DND-41 (cell line): ENCODE measurements around the gene RIN2.

ENCODE experiments used
- ATAC-seq: fragments of 200-7000 bp; cut with Tn5 transposase; 3 replicates; pipeline ENCODE4 v1.9.1; 2021; ENCODE audit warnings: low read depth; ENCODE audit not compliant: insufficient read depth
- DNase-seq: peaks from one replicate; pipeline ENCODE4 v3.0.0-alpha.2; 2020
- H2AFZ ChIP-seq: 2 replicates; pipeline ENCODE4 v1.6.0; 2012; ENCODE audit warnings: low read depth, low read length
- H3K27ac ChIP-seq: 2 replicates; pipeline ENCODE4 v1.5.1; 2012; ENCODE audit warnings: low read length, inconsistent platforms
- H3K27me3 ChIP-seq: fragments of 200-600 bp; sonication (generic); 2 replicates; pipeline ENCODE4 v1.6.0; 2012; ENCODE audit warnings: low read length, mild to moderate bottlenecking, inconsistent platforms; ENCODE audit not compliant: insufficient read depth, poor library complexity
- H3K36me3 ChIP-seq: 2 replicates; pipeline ENCODE4 v1.5.1; 2012; ENCODE audit warnings: low read length, inconsistent platforms; ENCODE audit not compliant: insufficient read depth
- H3K4me1 ChIP-seq: 2 replicates; pipeline ENCODE4 v1.5.1; 2012; ENCODE audit warnings: mild to moderate bottlenecking, low read length; ENCODE audit not compliant: insufficient read depth
- H3K4me2 ChIP-seq: 2 replicates; pipeline ENCODE4 v1.6.0; 2012; ENCODE audit warnings: mild to moderate bottlenecking, moderate library complexity, low read length, inconsistent platforms; ENCODE audit not compliant: insufficient read depth
- H3K4me3 ChIP-seq, 2 experiments: fragments of 200-600 bp in 1 of 2; shearing (Covaris generic) in 1 of 2; 2 replicates each; pipeline ENCODE4 v1.5.1; 2012 to 2016; ENCODE audit warnings: inconsistent platforms in 2 of 2, low read length in 2 of 2, mild to moderate bottlenecking in 2 of 2, low read depth in 1 of 2, moderate library complexity in 1 of 2
- H3K79me2 ChIP-seq: 2 replicates; pipeline ENCODE4 v1.6.0; 2012; ENCODE audit warnings: low read length, inconsistent platforms; ENCODE audit not compliant: insufficient read depth
- H3K9ac ChIP-seq: 2 replicates; pipeline ENCODE4 v1.6.0; 2012; ENCODE audit warnings: low read depth, mild to moderate bottlenecking, inconsistent platforms, low read length, moderate library complexity
- H3K9me3 ChIP-seq: 2 replicates; pipeline ENCODE4 v1.5.1; 2012; ENCODE audit warnings: low read length, moderate library complexity, mild to moderate bottlenecking, inconsistent platforms; ENCODE audit not compliant: insufficient read depth, severe bottlenecking
- H4K20me1 ChIP-seq: 2 replicates; pipeline ENCODE4 v1.6.0; 2012; ENCODE audit warnings: low read length; ENCODE audit not compliant: insufficient read depth
- CTCF ChIP-seq: IDR thresholded peaks from 2 replicates; pipeline ENCODE4 v1.5.1; 2012; ENCODE audit warnings: borderline replicate concordance, low read length, moderate library complexity, mild to moderate bottlenecking; ENCODE audit not compliant: poor library complexity, severe bottlenecking; ENCODE audit errors: extremely low read depth
- EZH2 ChIP-seq: IDR thresholded peaks from 3 replicates; pipeline ENCODE4 v1.6.1; 2012; ENCODE audit warnings: borderline replicate concordance, low read depth, mild to moderate bottlenecking, moderate library complexity, low read length, inconsistent platforms; ENCODE audit not compliant: severe bottlenecking

RIN2 gene

GRCh38 chr20:19781235-19781634 lies 23.2 kb downstream of the RIN2 start:
- H3K4me1 ChIP-seq = 0 out of 2 replicates have a peak, but pooled peaks cover 2% of the 10 kb centered on the region
- H3K27ac ChIP-seq = no peak overlapping the region

GRCh38 chr20:19782669-19783068 lies 24.6 kb downstream of the RIN2 start:
- H4K20me1 ChIP-seq = no peaks in the 10 kb centered on the region
- no peak for ATAC-seq
- H3K4me2 ChIP-seq = no peak overlapping the region
- H3K36me3 ChIP-seq = no peaks in the 10 kb centered on the region
- H3K9me3 ChIP-seq = no peaks in the 10 kb centered on the region
- no peaks in the 10 kb centered on the region for H3K27me3 ChIP-seq
- no peak overlapping the region for H3K4me3 ChIP-seq
- H2AFZ ChIP-seq = no peak overlapping the region
- H3K9ac ChIP-seq = no peak overlapping the region
- H3K79me2 ChIP-seq = no peaks in the 10 kb centered on the region
- 0 out of 2 replicates have a peak, but pooled peaks cover 2% of the 10 kb centered on the region for H3K4me1 ChIP-seq
- no peak for DNase-seq
- H3K27ac ChIP-seq = no peak overlapping the region
- TF ChIP-seq EZH2 (no peak), CTCF (no peak)

More at GRCh38 chr20:19781235-19781634, 23.2 kb downstream of the RIN2 start:
- ATAC-seq = no peak
- no peak for TF ChIP-seq CTCF
- no peak for TF ChIP-seq EZH2
- no peak for DNase-seq
- Histone ChIP-seq H3K4me3 (no peak overlapping the region), H2AFZ (no peak overlapping the region), H4K20me1 (no peaks in the 10 kb centered on the region), H3K79me2 (no peaks in the 10 kb centered on the region), H3K36me3 (no peaks in the 10 kb centered on the region), H3K9me3 (no peaks in the 10 kb centered on the region), H3K27me3 (no peaks in the 10 kb centered on the region), H3K4me2 (no peak overlapping the region), H3K9ac (no peak overlapping the region)

GRCh38 chr20:19783966-19784401 lies 25.9 kb downstream of the RIN2 start:
- Histone ChIP-seq H4K20me1 (no peaks in the 10 kb centered on the region), H2AFZ (no peak overlapping the region), H3K36me3 (no peaks in the 10 kb centered on the region), H3K27me3 (no peaks in the 10 kb centered on the region), H3K79me2 (no peaks in the 10 kb centered on the region), H3K4me1 (0 out of 2 replicates have a peak, but pooled peaks cover 2% of the 10 kb centered on the region), H3K4me2 (no peak overlapping the region), H3K27ac (no peak overlapping the region), H3K4me3 (no peak overlapping the region), H3K9me3 (peaks cover 3% of the 10 kb centered on the region), H3K9ac (no peak overlapping the region)
- DNase-seq (no peak), ATAC-seq (no peak)
- TF ChIP-seq CTCF = no peak
- TF ChIP-seq EZH2 = no peak
